DMS153 (cell line): ENCODE measurements around the gene TNFRSF21.
A peak's percentile ranks its signal among the peaks of the same experiment; 100 is the strongest.
"Not testable (repeated sequence)": the region's sequence is repeated elsewhere in the genome, so short reads cannot be mapped to it uniquely, and the experiment has no call there.

ENCODE experiments used
- DNase-seq: peaks from one replicate; lab custom pipeline; 2025; lab: John Stamatoyannopoulos, UW

Gene TNFRSF21, protein sequence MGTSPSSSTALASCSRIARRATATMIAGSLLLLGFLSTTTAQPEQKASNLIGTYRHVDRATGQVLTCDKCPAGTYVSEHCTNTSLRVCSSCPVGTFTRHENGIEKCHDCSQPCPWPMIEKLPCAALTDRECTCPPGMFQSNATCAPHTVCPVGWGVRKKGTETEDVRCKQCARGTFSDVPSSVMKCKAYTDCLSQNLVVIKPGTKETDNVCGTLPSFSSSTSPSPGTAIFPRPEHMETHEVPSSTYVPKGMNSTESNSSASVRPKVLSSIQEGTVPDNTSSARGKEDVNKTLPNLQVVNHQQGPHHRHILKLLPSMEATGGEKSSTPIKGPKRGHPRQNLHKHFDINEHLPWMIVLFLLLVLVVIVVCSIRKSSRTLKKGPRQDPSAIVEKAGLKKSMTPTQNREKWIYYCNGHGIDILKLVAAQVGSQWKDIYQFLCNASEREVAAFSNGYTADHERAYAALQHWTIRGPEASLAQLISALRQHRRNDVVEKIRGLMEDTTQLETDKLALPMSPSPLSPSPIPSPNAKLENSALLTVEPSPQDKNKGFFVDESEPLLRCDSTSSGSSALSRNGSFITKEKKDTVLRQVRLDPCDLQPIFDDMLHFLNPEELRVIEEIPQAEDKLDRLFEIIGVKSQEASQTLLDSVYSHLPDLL

GRCh38 chr6:47309291-47310130 is at the start of gene TNFRSF21:
Gene TNFRSF21 (minus strand): TSS chr6:47309905. CDS start chr6:47309511, 394 bp downstream.
- peak; percentile 86 for DNase-seq

- no peak for DNase-seq
Observed at GRCh38 chr6:47358440-47359225, 48.9 kb upstream of the TNFRSF21 start.

DNA sequence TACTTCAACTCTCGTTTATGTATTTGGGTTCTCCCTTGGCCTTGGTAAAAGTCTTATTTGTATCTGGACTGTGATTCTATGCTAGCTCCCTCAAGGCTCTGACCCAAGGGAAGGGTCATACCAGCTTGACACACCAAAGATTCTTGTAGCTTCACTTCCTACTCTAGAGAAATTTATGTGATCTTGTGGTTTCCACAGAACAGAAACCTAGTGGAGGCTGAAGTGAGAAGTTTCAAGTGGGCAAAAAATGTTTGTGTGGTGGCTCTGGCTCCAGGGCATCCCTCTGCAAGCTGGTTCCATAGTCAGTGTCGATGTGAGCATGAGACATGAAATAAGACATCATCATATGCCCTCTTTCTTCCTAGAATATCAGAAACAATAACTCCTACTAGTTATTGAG is 48.1 kb upstream of the TNFRSF21 start:
- no peak for DNase-seq

DNA sequence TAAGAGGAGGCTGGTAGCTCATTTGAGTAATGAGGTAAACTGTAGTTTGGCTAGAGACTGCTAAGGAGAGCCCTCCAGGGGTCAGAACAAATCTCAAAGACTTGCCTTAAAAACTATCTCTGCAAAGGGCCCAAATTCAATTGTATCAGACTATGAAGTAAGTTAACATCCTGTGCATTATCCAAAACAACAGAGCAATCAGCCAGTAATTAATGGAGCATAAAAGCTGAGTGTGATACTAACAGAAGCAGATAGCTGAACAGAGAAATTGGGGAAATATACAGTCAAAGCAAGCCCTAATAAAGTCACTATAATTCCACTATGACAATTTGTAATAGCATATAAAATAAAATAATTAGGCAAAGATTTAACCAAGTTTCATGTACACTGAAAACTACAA is 45.8 kb upstream of the TNFRSF21 start:
- DNase-seq: no peak

- no peak for DNase-seq
Observed at GRCh38 chr6:47353871-47354270, 44.2 kb upstream of the TNFRSF21 start.

GRCh38 chr6:47352966-47353365 is 43.3 kb upstream of the TNFRSF21 start:
- DNase-seq: no peak

DNA sequence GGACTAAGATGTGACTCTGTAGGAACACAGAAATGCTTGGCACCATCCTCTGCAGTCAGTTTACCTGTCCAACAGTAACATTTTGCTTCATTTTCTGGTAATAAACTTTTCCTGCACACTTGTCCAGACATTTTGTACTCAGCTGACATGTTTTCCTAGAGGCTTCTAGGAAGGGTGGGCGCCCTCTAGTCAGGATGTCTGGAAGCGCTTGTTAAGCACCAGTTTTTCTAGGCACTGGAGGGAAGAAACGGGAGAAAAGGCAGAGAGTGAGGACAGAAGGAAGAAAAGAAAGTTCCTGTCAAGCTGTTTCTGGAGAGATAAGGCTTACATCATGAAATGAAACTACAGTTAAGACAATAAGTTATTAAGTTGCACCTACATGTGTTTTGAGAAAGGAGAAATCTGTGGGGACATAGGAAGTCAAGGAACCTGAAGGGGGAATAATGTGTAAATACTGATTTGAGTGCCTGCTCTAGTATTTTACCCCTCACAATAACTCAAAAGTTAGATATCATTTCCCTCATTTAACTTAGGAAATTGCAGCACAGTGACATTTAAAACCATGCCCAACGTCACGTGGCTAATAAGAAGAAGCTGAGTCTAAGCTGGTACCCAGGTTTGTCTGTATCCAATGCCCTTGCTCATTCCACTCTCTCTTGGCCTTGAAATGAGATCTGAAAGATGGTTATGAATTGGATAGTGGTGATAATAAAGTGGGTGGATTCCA is 42.7 kb upstream of the TNFRSF21 start:
- no peak for DNase-seq

GRCh38 chr6:47351621-47352020 is 41.9 kb upstream of the TNFRSF21 start:
- DNase-seq: no peak

DNA sequence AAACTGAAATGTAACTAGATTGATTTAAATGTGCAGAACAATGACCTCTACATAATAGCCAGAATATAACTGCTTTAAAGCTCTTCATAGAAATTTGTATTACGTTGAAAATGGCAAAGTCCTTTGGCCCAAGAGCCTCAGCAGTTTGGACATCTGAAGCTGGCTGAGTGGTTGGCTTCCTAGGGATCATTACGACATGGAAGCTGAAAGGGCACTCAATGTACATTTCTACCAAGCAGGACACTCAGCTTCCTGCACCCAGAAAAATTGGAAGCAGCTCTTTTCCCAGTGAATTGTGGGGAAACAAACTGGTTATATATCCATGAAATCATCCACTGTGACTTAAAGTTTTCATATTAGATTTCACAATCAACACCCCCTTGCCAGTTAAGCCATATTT is 40.2 kb upstream of the TNFRSF21 start:
- no peak for DNase-seq

DNA sequence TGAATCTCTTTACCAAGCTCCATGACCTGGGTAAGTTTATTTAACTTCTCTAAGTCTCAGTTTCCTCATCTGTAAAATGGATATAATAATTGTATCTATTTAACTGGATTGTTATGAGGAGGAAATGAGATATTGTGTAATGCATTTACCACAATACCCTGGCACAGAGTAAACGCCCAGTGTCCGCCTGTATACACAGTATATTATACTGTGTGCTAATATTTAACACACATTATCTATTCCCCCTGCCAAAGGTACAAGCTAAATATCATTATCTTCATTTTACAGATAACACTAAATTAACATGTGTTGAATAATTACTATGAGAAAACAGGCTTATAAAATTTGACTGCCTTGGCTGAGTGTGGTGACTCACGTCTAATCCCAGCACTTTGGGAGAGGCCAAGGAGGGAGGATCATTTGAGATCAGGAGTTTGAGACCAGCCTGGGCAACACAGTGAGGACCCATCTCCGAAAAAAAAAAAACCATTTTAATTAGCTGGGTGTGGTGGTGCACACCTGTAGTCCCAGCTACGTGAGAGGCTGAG is 38.7 kb upstream of the TNFRSF21 start:
- DNase-seq: no peak

GRCh38 chr6:47345761-47346160 is 36.1 kb upstream of the TNFRSF21 start:
- DNase-seq: no peak

DNA sequence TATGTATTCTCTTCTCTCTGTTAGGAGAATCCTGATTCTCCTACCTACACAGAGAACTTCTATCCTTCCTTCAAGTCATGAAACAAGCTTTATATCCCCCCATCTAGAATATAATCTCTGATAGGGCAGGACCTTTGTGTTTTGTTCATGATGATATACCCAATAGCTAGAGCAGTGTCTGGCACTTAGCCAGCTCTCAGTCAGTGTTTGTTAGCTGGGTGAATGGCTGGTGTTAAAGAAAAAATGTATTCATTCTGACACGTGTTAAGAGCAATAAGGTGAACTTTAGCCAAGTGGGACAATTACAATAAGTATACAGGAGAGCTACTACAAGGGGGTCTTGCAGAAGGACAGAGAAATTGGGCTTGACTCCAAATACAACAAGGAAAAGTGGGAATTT is 34.3 kb upstream of the TNFRSF21 start:
- peak; percentile 17 for DNase-seq

DNA sequence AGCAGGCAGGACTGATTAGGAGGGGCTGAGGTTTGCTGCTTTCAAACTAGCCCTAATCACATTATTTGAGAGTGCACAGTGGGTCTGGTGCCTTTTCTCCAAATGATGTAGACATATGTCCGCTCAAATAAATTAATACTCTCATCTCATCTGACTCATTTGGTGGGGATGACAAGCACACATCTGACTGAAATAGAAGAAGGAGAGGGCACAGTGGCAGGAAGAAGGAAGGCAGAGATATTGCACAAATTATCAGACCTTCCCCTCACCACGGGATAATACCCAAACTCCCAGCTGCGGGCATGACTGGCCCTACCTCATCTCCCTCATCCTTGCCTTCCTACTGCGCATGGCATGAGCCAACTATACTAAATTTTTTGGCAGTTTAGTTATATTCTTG is 33.9 kb upstream of the TNFRSF21 start:
- no peak for DNase-seq

- no peak for DNase-seq
Observed at GRCh38 chr6:47342824-47343223, 33.1 kb upstream of the TNFRSF21 start.

DNA sequence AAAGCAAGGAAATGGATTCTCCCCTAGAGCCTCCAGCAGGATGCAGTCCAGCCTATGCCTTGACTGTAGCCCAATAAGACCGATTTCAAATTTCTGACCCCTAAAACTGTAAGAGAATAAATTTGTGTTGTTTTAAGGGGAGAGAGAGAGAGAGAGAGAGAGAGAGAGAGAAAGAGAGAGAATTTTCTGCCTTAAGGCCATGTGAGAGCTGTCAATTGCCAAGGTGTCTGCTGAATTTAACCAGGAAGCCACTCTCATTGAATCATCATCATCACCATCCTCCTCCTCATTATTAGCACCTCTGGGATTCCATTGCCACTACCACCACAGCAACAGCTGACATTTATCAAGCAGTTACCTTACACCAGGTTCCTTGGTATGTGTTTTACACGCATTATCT is 27.8 kb upstream of the TNFRSF21 start:
- DNase-seq: no peak

DNA sequence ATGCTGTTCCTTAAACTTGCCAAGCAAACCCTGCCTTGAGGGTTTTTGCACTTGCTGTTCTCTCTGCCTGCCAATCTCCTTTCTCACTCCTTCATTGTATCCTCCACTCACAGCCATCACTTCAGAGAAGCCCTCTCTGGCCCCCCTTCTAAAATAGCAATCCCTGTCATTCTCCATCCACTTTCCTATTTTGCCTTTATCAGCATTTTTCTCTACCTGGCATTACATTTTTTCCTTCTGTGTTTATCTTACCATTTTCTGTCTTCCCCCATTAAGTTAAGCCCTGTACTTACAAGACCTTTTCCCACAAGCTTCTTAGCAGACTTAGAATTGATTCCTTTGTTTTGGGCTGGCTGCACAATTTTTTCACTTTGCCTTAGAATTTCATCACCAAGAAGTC is 26.6 kb upstream of the TNFRSF21 start:
- DNase-seq: no peak

GRCh38 chr6:47335466-47335865 is 25.8 kb upstream of the TNFRSF21 start:
- DNase-seq: no peak

DNA sequence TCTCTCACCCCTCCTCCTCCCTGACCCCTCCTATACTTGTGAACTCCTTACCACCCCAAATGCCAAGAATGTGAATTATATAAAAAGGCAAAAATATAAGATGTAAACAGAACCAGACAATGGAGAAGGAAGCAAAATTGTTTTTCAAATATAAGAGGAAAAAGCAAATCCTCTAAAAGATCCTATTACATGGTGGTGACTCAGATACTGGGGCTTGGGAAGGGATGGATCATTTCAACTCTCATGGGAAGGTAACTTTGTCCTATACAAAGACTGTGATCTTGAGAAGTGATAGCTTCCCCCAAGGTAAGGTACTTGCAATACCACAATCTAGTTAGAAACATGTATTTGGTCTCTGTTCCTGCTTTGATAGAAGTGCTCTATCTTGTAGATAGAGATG is 24.6 kb upstream of the TNFRSF21 start:
- no peak for DNase-seq

GRCh38 chr6:47328606-47329005 is 18.9 kb upstream of the TNFRSF21 start:
- not testable (repeated sequence) for DNase-seq

DNA sequence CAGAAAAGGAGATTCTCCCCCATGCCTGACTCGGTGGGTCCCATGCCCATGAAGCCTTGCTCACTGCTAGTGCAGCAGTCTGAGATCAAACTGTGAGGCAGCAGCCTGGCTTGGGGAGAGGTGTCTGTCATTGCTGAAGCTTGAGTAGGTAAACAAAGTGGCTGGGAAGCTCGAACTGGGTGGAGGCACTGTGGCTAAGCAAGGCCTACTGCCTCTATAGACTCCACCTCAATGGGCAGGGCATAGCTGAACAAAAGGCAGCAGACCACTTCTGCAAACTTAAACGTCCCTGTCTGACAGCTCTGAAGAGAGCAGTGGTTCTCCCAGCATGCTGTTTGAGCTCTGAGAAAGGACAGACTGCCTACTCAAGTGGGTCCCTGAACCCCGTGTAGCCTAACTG is 18.4 kb upstream of the TNFRSF21 start:
- DNase-seq: not testable (repeated sequence)

DNA sequence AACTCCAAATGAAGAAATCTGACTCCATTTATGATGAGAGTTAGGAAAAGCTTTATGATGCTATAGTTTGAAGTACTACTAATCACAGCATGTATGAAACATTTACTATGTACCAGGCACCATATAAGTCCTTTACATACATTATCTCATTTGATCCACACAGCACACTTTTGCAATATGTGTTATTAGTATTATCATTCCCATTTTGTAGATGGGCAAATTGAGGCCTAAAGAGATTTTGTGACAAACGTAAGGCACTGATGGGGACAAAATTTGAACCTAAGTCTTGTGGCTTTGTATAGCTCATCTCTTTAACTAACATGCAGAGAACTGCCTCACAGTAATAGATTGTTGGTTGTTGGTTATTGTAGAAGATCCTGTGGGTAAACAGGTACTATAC is 14.2 kb upstream of the TNFRSF21 start:
- no peak for DNase-seq
